GM06990 (cell line): ENCODE measurements around the gene ADK.

ENCODE experiments used
- DNase-seq: peaks from one replicate; pipeline ENCODE4 v3.0.0-alpha.2; 2011; ENCODE audit not compliant: insufficient read length; ENCODE audit errors: extremely low read depth
- H3K27me3 ChIP-seq: replicated peaks from 2 replicates; pipeline ENCODE4 v1.6.0; 2011; ENCODE audit warnings: low read length; ENCODE audit not compliant: control insufficient read depth, insufficient read depth
- H3K36me3 ChIP-seq: 2 replicates; pipeline ENCODE4 v1.5.1; 2011; ENCODE audit warnings: low read length; ENCODE audit not compliant: control insufficient read depth, insufficient read depth
- H3K4me3 ChIP-seq: replicated peaks from 2 replicates; pipeline ENCODE4 v1.5.1; 2011; ENCODE audit warnings: low read depth, mild to moderate bottlenecking, control low read depth, low read length
- CTCF ChIP-seq: IDR thresholded peaks from 2 replicates; pipeline ENCODE4 v1.5.1; 2011; ENCODE audit warnings: low read length, control low read depth, mild to moderate bottlenecking, inconsistent platforms; ENCODE audit not compliant: insufficient read depth, poor library complexity, severe bottlenecking

The ADK gene

GRCh38 chr10:74394416-74394969, 243.5 kb downstream of the ADK start:
- no peak for DNase-seq
- no peak for TF ChIP-seq CTCF
- no peak overlapping the region for H3K4me3 ChIP-seq
- H3K36me3 ChIP-seq = no peaks in the 10 kb centered on the region
- no peaks in the 10 kb centered on the region for H3K27me3 ChIP-seq

GRCh38 chr10:74400186-74400585, 249.2 kb downstream of the ADK start:
- no peak overlapping the region for H3K4me3 ChIP-seq
- no peak for TF ChIP-seq CTCF
- DNase-seq = no peak
- no peaks in the 10 kb centered on the region for H3K36me3 ChIP-seq
- H3K27me3 ChIP-seq = no peaks in the 10 kb centered on the region

GRCh38 chr10:74406006-74406405, 255.0 kb downstream of the ADK start:
- TF ChIP-seq CTCF = no peak
- Histone ChIP-seq H3K27me3 (no peaks in the 10 kb centered on the region), H3K4me3 (no peak overlapping the region), H3K36me3 (no peaks in the 10 kb centered on the region)
- no peak for DNase-seq

GRCh38 chr10:74415146-74415839, 264.3 kb downstream of the ADK start:
- DNase-seq = no peak
- TF ChIP-seq CTCF = no peak
- Histone ChIP-seq H3K4me3 (no peak overlapping the region), H3K27me3 (no peaks in the 10 kb centered on the region), H3K36me3 (no peaks in the 10 kb centered on the region; the same call in 1 of the 2 replicates)

- H3K36me3 ChIP-seq = no peaks in the 10 kb centered on the region
- DNase-seq = no peak
- TF ChIP-seq CTCF = no peak
- no peaks in the 10 kb centered on the region for H3K27me3 ChIP-seq
- no peak overlapping the region for H3K4me3 ChIP-seq
Observed at GRCh38 chr10:74417397-74417796, 266.4 kb downstream of the ADK start.
